HG02763 (cell line): ENCODE results near the gene PCDHB16.
"Not testable (repeated sequence)": the region's sequence is repeated elsewhere in the genome, so short reads cannot be mapped to it uniquely, and the experiment has no call there.

ENCODE experiments used
- ATAC-seq: cut with Tn5 transposase; IDR thresholded peaks from one replicate; pipeline ENCODE4 v1.9.1; 2021; ENCODE audit warnings: mild to moderate bottlenecking, moderate library complexity; ENCODE audit not compliant: unreplicated experiment

Gene PCDHB16

GRCh38 chr5:141182248-141182647 is at the start of gene PCDHB16:
Gene PCDHB16, plus strand, starts transcription at chr5:141182387. Its CDS starts 173 bp downstream, at chr5:141182560.
- ATAC-seq = no peak

- no peak for ATAC-seq
Observed at GRCh38 chr5:141135030-141135717, 47.0 kb upstream of the PCDHB16 start, which contains the start of gene PCDHB5. Gene PCDHB5, plus strand, starts transcription at chr5:141135206. Its CDS starts 229 bp downstream, at chr5:141135435.

DNA sequence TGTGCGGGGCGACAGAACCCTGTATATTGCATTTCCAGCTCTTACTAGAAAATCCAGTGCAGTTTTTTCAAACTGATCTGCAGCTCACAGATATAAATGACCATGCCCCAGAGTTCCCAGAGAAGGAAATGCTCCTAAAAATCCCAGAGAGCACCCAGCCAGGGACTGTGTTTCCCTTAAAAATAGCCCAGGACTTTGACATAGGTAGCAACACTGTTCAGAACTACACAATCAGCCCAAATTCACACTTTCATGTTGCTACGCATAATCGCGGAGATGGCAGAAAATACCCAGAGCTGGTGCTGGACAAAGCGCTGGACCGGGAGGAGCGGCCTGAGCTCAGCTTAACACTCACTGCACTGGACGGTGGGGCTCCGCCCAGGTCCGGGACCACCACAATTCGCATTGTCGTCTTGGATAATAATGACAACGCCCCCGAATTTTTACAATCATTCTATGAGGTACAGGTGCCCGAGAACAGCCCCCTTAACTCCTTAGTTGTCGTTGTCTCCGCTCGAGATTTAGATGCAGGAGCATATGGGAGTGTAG is 46.4 kb upstream of the PCDHB16 start:
- no peak for ATAC-seq

GRCh38 chr5:141137346-141137745 is 44.8 kb upstream of the PCDHB16 start:
- not testable (repeated sequence) for ATAC-seq

- no peak for ATAC-seq
Observed at GRCh38 chr5:141149812-141150211, 32.4 kb upstream of the PCDHB16 start, which contains the start of gene PCDHB6. Gene PCDHB6, plus strand, starts transcription at chr5:141150057. Its CDS starts 201 bp downstream, at chr5:141150258.

GRCh38 chr5:141150224-141150992 is 31.8 kb upstream of the PCDHB16 start:
- no peak for ATAC-seq

GRCh38 chr5:141150993-141151325 is 31.2 kb upstream of the PCDHB16 start:
- no peak for ATAC-seq

- not testable (repeated sequence) for ATAC-seq
Observed at GRCh38 chr5:141151632-141152031, 30.6 kb upstream of the PCDHB16 start.

- not testable (repeated sequence) for ATAC-seq
Observed at GRCh38 chr5:141152096-141152495, 30.1 kb upstream of the PCDHB16 start.

DNA sequence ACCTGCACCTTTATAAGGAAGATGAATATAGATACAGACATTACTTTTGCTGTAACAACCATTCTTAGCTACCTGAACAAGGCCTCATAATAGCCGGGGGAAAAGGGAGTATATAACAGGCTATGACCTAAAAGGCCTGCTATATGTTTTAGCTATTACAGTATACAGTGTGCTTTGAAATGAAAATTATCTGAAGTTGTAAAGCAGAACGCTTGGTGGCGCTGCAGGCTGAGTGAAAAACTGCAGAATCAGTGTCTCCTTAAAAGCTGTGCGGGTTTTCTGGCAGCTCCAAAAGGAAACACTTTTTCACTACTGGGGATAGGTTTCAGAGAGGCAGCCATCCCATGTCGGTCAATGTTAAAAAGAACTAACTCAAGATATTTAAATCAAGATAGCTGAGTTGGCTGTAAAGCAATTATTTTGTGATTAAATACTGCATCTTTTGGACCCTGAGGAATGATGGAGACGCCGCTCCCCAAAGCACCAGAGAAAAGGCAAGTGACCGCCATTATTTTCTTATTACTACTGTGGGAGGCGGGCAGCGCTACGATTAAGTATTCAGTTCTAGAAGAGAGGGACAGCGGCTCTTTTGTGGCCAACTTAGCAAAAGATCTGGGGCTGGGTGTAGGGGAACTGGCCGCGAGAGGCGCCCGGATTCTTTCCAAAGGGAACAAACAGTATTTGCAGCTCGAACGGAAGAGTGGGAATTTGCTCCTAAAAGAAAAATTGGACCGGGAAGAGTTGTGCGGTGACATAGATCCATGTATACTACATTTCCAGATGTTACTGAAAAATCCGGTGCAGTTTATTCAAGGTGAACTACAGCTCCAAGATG is 26.4 kb upstream of the PCDHB16 start:
- ATAC-seq = no peak

DNA sequence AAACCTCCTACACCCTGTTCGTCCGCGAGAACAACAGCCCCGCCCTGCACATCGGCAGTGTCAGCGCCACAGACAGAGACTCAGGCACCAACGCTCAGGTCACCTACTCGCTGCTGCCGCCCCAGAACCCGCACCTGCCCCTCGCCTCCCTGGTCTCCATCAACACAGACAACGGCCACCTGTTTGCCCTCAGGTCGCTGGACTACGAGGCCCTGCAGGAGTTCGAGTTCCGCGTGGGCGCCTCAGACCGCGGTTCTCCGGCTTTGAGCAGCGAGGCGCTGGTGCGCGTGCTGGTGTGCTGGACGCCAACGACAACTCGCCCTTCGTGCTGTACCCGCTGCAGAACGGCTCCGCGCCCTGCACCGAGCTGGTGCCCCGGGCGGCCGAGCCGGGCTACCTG is 24.8 kb upstream of the PCDHB16 start:
- not testable (repeated sequence) for ATAC-seq

DNA sequence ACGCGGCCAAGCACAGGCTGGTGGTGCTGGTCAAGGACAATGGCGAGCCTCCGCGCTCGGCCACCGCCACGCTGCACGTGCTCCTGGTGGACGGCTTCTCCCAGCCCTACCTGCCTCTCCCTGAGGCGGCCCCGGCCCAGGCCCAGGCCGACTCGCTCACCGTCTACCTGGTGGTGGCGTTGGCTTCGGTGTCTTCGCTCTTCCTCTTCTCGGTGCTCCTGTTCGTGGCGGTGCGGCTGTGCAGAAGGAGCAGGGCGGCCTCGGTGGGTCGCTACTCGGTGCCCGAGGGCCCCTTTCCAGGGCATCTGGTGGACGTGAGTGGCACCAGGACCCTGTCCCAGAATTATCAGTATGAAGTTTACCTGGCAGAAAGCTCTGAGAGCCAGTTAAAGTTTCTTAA is 24.3 kb upstream of the PCDHB16 start:
- ATAC-seq = not testable (repeated sequence)

DNA sequence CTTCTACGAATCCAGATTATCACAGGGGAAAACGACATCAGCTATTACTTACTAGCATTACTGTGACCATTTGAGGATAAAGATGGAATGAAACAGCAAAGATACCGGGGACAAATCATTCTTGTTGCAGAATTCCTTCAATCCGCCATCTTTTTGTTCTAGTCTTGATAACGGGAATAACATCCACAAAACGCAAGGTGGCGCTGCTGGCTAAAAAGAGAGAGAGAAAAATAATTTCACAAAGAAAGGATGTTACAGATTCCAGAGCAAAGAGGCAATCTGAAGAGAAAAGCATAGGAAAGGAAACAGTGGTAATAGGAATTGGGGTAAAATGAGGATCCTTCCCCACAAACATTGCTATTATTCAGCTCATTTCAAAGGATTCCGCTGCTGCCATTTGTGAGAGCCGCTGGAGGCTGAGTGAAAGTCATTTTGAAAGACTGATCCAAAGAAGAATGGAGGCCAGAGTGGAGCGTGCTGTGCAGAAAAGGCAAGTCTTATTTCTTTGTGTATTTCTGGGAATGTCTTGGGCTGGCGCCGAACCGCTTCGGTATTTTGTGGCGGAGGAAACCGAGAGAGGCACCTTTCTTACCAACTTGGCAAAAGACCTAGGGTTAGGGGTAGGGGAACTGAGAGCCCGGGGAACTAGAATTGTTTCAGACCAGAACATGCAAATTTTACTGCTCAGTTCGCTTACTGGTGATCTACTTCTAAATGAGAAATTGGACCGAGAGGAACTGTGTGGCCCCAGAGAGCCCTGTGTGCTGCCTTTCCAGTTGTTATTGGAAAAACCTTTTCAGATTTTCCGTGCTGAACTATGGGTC is 9.6 kb upstream of the PCDHB16 start, which contains the start of gene PCDHB7:
Gene PCDHB7 (plus strand): TSS at position 264 of the 824 bp plus-strand sequence. CDS start 192 bp downstream, at position 456.
- no peak for ATAC-seq

GRCh38 chr5:141174291-141175104 is 7.7 kb upstream of the PCDHB16 start:
- not testable (repeated sequence) for ATAC-seq

DNA sequence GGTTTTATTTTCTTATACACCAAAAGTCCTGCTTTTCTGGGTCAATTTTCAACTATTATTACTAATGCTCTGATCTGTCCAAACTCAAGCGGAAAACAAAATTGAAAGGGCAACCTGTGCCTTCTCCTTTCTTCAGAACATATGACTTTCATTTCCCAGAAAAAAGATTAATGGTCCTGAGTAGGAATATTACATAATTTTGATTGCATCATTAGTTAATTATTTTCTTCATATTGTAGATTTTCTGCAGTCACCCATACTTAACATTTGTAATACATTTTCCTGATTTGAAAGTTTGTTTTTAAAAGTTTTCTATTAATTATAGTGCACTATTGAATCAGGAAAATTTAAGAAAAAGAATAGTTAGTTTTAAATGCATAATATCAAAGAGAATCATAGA is 6.3 kb upstream of the PCDHB16 start:
- ATAC-seq = no peak

DNA sequence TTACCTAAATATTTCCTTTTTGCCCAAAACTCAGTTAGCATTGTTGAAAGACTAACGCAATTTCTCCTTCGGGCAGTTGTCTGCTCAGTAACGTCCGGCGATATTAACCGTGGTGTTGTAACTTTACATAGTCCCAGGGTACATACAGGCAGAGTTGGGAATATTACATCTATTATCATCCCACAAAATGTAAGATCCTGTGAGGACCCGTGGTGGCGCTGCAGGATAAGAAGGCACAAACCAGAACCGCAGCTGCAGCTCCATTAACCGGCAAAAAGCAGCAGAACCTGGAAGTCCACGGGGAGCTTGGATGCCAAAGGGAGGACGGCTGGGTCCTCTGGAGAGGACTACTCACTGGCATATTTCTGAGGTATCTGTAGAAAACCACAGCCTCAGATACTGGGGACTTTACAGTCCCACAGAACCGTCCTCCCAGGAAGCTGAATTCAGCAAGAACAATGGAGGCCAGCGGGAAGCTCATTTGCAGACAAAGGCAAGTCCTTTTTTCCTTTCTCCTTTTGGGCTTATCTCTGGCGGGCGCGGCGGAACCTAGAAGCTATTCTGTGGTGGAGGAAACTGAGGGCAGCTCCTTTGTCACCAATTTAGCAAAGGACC is 4.5 kb upstream of the PCDHB16 start, which contains the start of gene PCDHB8:
Gene PCDHB8 (plus strand): TSS at position 214 of the 615 bp plus-strand sequence. CDS start 245 bp downstream, at position 459.
- not testable (repeated sequence) for ATAC-seq

GRCh38 chr5:141179371-141179770 is 2.8 kb upstream of the PCDHB16 start:
- ATAC-seq = not testable (repeated sequence)

- ATAC-seq = not testable (repeated sequence)
Observed at GRCh38 chr5:141179876-141180275, 2.3 kb upstream of the PCDHB16 start.
